Adipose tissue (tissue), 3 donors: ENCODE results near the gene MALAT1. TPM values are rescaled to one million over a fixed set of nuclear protein-coding genes. Genes with fewer than 3 reads are reported as not detected.

Source experiments
- H3K27ac ChIP-seq: one replicate; pipeline ENCODE4 v1.5.1; 2013; ENCODE audit warnings: low read depth, low read length
- WGBS, 3 donors: extraction: QIAGEN DNeasy Blood & Tissue Kit; methylation state at CpG; one replicate each; pipeline ENCODE4 v1.1.7; 2013; 5-methylcytosine and 5-hydroxymethylcytosine counted together
- polyA plus RNA-seq, 3 donors: library from polyadenylated mRNA; stranded (reverse); fragments of 200-250 nt; gene quantifications; one replicate each; pipeline ENCODE4 v1.2.3, GENCODE V29; 2013
- donor health status: healthy with polysubstance abuse.
- donor health status: Bipolar disorder and iron deficiency.
- donor health status: healthy.

Gene MALAT1
- polyA plus RNA-seq, 3 donors = 88.8 to 1,293 (median 187) TPM

DNA sequence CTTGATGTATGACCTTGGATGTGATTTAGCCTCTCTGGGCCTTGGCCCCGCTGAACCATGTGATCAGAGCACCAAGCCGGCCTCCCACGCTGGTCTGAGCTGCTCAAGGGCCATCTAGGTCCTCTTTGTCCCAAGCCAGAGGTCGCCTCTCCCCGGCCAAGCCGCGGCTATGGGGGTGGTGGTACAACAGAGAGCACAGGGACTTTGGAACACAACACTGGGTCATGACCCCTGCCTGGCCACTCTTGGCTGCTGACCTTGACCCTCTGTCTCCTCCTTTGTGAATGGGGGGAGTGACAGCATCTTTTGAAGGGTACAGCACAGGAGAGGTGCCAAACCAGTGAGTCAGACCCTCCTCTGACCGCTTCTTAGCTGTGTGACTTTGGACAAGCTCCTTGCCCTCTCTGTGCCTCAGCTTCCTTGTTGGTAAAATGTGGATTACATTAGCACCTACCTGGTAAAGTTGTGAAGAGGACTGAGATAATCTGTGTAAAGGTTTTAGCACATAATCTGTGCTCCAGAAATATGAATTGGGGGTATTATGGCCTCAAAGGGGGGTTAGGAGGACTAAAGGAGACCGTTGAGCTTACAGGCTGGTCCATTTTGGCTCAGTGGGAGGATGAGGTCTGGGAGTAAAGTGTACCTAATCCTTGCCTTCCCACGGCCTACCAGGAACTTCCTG, 30.8 kb downstream of the MALAT1 start:
- WGBS, 3 donors = 68 to 81% (median 75%) methylated on average over 10 of the region's 10 CpGs
- H3K27ac ChIP-seq = no peak overlapping the region

DNA sequence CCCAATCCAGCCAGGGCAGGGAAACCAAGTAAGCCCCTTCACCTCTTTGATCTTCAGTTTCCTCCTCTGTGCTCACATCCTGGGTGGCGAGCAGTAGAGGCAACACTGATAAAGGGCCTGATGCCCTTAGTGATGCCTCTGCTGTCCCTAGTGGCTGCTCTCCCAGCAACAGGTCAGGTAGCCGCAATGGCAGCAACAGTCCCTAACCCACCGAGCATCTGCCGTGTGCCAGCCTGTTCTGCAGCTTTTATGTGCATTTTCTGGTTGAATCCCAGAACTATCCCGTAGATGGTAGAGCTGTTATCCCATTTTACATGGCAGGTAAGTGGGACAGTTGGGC, 31.3 kb downstream of the MALAT1 start:
- 80 to 88% (median 83%) methylated on average over 5 of the region's 5 CpGs for WGBS, 3 donors
- H3K27ac ChIP-seq = no peak overlapping the region

DNA sequence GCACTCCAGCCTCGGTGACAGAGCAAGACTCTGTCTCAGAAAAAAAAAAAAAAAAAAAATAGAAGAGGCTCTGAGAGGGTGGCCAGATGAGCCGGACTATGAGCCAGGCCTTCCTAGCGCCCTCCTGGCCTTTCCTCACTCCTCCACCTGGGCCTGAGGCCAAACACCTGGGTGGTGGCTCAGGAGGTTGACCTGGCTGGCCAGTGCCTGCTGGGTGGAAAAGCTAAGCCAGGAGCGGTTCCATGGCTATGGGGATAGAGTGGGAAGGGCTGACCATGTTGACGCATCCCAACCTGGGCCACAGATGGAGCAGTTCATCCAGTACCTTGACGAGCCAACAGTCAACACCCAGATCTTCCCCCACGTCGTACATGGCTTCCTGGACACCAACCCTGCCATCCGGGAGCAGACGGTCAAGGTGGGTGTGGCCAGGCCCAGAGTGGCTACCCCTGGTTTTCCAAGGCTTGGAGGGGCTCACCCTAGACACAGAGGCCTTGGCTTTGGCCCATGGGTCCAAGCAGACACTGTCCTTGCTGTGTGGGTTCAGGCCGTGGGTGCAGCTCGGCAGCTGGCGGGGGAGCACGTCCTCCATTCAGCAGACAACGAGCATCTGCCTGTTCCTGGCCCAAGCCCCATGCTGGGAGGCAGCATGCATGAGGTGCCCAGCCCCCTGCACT, 33.7 kb downstream of the MALAT1 start:
- WGBS, 3 donors = 77 to 87% (median 82%) methylated on average over 15 of the region's 15 CpGs
- H3K27ac ChIP-seq = no peak overlapping the region

DNA sequence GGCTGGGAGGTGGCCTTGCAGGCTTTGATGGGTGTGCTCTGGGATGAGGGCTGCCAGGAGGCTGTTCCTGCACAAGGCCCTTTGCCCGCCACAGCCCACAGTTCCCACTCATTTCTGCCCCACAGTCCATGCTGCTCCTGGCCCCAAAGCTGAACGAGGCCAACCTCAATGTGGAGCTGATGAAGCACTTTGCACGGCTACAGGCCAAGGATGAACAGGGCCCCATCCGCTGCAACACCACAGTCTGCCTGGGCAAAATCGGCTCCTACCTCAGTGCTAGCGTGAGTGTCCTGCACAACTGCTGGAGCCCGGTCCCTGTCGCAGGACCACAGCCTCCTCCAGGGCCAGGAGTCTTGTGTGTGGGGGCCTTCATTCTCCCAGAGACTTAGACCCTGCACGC, 36.3 kb downstream of the MALAT1 start:
- WGBS, 3 donors = 85 to 90% (median 85%) methylated on average over 9 of the region's 9 CpGs
- no peak overlapping the region for H3K27ac ChIP-seq

DNA sequence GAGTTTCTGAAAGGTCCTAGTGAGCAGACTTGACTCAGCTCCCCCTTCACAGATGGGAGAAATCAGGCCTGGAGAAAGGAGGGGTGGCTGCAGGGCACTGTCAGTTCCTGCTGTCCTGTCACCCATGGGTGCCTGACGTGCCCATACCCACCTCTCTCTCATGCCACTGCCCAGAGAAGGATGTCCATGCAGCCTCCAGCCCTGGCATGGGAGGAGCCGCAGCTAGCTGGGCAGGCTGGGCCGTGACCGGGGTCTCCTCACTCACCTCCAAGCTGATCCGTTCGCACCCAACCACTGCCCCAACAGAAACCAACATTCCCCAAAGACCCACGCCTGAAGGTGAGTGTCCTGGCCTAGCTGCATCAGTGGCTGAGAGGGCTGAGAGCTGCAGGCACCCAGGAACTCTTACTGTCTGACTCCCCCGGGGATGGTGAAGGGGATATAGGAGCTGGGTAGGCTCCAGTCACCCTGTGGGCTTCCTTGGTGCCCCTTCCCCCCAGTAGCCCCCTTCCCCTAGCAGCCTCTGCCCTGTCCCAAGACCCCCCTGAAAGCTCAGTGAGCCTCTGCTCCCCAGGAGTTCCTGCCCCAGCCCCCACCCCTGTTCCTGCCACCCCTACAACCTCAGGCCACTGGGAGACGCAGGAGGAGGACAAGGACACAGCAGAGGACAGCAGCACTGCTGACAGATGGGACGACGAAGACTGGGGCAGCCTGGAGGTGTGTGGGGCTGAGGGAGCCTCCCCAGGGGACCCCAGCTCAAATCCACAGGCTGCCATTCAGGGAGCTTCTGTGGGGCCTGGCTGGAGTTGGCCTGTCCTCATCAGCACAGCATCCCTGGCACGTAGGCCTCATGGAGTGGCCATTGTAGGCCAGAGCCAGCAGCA, 37.8 kb downstream of the MALAT1 start:
- H3K27ac ChIP-seq = no peak overlapping the region
- WGBS, 3 donors = 85 to 88% (median 87%) methylated on average over 12 of the region's 12 CpGs

DNA sequence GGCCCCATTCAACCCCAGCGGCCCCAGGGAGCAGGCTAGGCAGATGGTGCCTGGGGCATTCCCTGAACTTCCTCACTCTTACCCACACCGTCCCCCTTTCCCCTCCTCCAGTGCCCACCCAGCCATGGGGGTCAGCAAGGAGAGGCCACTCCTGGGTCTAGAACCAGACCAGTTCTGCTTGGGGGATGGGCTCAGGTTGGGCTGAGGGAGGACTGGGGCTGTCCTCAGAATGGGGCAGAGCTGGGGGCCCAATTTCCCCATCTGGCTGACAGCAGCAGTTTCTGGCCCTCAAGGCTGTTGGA, 38.4 kb downstream of the MALAT1 start:
- H3K27ac ChIP-seq = no peak overlapping the region
- WGBS, 3 donors = 81 to 87% (median 83%) methylated on average over 2 of the region's 2 CpGs

DNA sequence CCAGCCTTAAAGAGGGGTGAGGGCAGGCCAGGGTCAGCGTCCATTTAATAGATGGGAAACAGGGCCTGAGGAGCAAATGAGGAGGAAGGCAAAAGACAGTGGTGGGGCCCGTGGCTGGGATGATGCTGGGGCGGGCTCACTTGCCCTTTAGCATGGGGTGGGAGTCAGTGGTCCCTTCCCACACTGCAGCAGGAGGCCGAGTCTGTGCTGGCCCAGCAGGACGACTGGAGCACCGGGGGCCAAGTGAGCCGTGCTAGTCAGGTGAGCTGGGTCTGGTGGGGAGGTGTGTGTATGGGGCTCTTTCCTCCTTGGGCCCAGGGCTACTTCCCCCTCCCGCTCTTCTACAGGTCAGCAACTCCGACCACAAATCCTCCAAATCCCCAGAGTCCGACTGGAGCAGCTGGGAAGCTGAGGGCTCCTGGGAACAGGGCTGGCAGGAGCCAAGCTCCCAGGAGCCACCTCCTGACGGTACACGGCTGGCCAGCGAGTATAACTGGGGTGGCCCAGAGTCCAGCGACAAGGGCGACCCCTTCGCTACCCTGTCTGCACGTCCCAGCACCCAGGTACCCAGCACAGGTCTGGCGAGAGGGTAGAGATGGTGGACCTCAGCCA, 38.9 kb downstream of the MALAT1 start:
- WGBS, 3 donors = 80 to 81% (median 81%) methylated on average over 16 to 18 of the region's 18 CpGs
- H3K27ac ChIP-seq = no peak overlapping the region

DNA sequence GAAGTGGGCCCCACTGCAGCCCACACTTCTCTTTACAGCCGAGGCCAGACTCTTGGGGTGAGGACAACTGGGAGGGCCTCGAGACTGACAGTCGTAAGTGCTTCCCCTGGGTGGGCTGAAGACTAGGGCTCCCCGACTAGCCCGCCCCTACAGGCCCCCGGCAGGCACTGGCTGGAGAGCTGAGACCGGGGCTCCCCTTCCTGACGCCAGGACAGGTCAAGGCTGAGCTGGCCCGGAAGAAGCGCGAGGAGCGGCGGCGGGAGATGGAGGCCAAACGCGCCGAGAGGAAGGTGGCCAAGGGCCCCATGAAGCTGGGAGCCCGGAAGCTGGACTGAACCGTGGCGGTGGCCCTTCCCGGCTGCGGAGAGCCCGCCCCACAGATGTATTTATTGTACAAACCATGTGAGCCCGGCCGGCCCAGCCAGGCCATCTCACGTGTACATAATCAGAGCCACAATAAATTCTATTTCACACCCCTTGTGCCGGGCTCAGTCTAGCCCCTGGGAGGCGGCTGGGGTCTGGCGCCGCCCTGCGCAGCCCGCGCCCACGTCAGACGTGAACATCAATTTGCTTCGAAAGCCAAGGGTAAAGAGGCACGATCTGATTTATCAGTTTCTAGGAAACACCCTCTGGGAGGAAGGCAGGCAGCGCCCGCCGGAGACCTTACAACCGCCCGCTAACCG, 39.5 kb downstream of the MALAT1 start:
- H3K27ac ChIP-seq = no peak overlapping the region
- WGBS, 3 donors = 83 to 89% (median 86%) methylated on average over 39 to 43 of the region's 43 CpGs

DNA sequence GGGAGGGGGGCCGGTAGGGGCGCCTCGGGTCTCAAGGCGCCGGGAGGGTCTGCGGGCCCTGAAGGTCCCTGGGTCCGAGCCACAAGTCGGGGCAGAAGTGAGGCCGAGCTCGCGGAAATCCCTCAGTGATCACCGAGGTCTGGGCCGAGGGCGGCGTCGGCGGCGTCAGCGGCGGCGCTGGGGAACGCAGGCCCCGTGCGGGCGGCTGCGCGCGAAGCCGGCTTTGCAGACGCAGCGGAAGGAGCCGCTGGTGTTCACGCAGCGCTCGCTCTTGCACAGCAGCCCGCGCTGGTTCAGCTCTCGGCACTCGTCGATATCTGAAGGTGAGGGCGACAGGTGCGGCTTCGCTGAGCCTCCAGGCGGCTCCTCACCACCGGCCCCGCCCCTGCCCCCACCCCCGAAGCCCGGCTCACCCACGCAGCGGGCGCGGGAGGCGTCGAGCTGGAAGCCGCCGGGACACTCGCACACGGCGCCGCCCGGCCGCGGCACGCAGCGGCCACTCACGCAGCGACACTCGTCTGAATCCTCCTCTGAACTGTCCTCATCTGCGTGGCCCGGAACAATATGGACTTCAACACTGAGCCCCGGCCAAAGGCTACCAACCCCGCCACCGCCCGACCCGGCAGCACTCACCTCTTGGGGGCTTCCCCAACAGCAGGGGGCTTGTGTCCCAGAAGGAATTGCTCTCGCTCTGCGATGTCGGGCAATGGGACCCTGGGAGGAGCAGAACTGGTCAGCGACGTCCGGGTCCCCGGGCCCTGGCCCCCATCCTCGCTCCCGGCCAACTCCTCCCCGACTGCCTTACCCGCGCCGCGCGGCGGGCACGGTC, 40.3 kb downstream of the MALAT1 start:
- H3K27ac ChIP-seq = no peak overlapping the region
- WGBS, 3 donors = 82 to 92% (median 90%) methylated on average over 90 to 92 of the region's 92 CpGs

DNA sequence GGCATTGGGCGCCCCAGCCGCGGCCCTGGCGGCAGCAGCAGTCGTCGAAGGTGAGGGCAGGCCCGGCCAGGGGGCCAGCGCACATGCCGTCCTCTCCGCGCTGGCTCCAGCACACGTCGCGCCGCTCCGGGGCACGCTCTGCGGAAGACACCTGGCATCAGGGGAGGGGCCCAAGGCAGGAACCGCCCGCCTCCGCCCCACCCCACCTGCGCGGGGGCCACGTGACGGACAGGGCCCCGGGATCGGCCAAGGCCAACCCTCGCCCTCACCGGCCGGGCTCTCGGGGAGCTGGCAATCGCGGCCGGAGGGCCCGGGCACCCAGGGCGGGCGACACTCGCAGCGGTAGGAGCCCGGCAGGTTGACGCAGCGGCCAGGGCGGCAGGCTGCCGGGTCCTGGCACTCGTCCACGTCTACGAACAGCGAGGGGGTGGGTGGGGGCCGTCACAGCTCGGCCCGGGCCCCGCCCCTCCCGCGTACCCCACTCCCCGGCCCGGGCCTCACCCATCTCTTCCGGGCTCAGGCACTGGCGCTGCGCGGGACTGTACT, 41.0 kb downstream of the MALAT1 start:
- no peak overlapping the region for H3K27ac ChIP-seq
- 12 to 26% (median 20%) methylated on average over 48 to 60 of the region's 60 CpGs for WGBS, 3 donors

DNA sequence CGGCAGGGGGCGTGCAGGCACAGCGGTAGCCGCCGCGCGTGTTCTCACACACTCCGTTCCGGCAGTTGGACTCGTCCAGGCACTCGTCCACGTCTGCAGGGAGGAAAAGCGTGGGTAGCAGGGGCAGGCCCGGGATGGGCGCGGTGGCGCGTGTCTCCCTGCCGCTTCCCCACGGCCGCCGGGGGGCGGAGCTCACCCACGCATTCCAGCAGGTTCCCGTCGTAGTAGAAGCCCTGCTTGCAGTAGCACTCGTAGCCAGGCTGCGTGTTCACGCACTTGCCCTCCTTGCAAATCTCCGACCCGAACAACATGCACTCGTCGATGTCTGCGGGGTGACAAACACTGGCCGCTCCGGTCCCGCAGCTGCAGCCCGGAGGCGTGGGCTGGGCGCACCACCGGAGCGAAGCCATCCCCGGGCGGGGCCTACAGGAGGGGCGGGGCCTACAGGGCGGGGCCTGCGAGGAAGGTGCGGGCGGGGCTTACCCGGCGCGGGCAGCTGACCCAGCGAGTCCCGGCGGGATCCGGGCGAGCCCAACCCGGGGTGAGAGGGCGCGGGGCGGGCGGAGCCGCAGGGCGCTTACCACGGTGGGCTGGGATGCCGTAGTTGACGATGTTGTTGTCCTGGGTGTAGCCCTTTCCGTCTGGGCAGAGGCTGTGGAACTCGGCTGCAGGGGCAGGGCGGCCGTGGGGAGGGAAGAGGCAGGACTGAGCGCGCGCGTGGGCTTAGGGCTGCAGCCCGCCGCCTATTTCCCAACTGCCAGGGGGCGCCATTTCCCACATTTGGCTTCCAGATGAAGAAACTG, 41.6 kb downstream of the MALAT1 start:
- 0 to 1% (median 1%) methylated on average over 69 to 78 of the region's 78 CpGs for WGBS, 3 donors

DNA sequence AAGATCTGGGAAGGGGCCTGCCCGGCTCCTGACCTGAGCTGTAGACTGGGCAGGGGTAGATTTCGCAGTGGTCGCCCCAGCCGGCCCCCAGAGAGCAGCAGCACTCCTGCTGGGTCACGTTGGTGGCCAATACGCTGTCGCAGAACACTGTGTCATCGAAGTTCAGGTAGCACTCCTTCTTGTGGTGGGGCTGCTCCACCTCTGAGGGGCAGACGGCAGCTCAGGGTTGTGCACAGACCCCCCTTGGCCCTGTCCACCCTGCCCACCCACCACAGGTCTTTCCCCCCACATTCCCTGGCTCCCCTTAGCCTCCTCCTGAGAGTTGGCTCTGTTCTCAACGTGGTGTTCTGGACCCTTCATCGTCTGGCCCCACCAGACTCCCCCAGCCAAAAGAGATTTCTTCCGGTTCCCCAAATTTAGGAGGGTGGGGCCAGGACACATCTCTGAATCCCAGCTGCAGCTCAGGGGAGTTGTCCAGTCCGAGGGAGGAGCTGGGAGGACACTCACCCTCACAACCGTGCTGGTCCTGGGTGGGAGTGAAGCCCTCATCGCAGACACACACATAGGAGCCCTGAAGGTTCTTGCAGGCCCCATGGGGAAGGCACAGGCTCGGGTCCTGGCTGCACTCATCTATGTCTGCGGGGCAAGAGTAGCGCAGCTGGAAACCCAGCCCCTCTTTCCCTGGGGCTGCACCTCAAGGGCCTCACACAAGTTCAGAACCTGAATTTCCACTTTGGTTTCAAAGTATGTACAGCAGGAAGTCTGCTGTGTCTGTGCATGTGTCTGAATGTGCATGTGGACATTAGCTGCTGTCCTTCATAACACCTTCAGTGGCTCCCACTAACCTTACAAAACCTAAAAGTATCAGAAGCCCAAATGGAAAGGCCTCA, 42.5 kb downstream of the MALAT1 start:
- no peak overlapping the region for H3K27ac ChIP-seq
- WGBS, 3 donors = 36 to 37% (median 36%) methylated on average over 16 to 18 of the region's 18 CpGs

More for the DNA sequence above, 41.6 kb downstream of the MALAT1 start:
- no peak overlapping the region for H3K27ac ChIP-seq

DNA sequence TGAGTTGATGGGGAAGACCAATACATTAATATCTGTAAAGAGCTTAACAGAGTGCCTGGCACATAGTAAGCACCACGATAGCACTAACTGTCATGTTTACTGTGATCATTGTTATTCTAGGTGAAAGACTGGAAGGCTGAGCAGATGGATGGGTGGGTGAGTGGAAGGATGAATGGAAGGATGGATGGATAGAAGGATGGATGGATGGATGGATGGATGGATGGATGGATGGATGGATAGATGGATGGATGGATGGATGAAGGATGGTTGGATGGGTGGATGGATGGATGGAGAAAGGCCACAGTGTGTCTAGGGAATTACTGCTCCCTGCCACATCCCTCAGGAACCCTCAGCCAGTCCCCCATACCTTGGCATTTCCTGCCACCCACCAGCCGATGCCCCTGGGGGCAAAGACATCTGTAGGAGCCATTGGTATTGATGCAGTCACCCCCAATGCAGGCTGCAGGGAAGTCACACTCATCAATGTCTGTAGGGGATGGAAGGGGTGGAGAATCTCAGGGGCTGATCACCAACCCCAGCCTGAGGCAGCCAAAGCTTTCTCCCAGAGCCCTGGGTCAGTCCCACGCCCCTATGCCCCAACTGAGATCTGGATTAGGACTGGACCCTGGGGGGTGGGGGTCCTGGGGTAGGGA, 44.0 kb downstream of the MALAT1 start:
- WGBS, 3 donors = 91 to 94% (median 93%) methylated on average over 3 of the region's 3 CpGs
- no peak overlapping the region for H3K27ac ChIP-seq

DNA sequence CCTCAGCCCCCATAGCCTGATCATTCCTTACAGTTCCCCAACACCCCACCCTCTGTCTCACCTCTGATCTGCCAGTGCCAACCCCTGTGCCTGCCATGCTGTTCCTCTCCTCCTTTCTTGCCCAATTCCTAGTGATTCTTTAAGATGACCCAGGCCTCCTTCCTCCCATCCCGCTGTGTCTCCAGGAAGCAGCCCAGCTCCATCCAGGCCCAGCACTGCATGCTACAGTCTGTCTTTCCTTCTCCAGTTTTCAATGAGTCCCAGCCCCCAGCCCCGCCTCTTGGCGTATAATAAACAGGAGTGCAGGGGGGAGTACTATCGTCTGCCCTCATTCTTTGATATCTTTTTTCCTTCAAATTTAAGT, 47.0 kb downstream of the MALAT1 start:
- 50 to 66% (median 51%) methylated on average over 4 of the region's 4 CpGs for WGBS, 3 donors
- no peak overlapping the region for H3K27ac ChIP-seq

DNA sequence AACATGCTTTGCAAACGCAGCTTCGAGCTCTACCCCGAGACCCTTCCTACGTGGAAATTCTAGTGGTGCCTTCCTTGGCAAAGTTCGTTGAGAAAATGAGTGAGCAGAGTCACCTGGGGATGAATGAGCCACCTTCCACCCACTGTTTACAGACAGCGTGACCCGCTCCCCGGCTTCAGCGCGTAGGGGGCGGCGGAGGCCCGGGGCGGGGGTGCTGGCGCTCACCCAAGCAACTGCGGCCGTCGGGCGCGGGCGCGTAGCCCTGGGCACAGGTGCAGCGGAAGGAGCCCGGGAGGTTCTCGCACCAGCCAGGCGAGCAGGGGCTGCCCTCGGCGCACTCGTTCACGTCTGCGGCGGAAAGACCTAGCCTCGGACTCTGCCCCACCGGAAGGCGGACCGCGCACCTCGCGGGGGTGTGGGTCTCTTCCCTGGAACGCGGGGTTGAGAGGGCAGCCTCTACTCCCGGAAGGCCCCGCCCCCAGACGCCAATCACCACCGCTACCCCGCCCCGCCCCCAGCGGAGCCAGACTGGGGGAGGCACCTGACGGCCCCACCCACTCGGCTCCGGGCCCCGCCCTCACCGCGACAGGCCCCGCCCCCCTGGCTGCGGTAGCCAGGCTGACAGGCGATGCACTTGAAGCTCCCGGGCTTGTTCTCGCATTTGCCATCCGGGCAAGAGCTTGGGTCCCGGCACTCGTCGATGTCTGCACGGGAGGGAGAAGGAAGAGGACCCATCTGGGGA, 47.5 kb downstream of the MALAT1 start:
- no peak overlapping the region for H3K27ac ChIP-seq
- WGBS, 3 donors = 14 to 46% (median 29%) methylated on average over 50 to 64 of the region's 64 CpGs
